Choroid plexus epithelial cell (primary cell): ENCODE results near the gene SPHKAP.

ENCODE experiments used
- DNase-seq: peaks from one replicate; pipeline ENCODE4 v3.0.0-alpha.2; 2010; ENCODE audit warnings: low read depth
- H3K4me3 ChIP-seq: 2 replicates; pipeline ENCODE4 v1.5.1; 2011; ENCODE audit warnings: low read depth, mild to moderate bottlenecking, control low read depth, low read length, moderate library complexity
- TF ChIP-seq, protein P1 (sequence below): conservative IDR thresholded peaks from 2 replicates; pipeline ENCODE4 v1.5.1; 2011; ENCODE audit warnings: low read depth, mild to moderate bottlenecking, control low read depth, inconsistent platforms, low read length, moderate library complexity

Gene SPHKAP

DNA sequence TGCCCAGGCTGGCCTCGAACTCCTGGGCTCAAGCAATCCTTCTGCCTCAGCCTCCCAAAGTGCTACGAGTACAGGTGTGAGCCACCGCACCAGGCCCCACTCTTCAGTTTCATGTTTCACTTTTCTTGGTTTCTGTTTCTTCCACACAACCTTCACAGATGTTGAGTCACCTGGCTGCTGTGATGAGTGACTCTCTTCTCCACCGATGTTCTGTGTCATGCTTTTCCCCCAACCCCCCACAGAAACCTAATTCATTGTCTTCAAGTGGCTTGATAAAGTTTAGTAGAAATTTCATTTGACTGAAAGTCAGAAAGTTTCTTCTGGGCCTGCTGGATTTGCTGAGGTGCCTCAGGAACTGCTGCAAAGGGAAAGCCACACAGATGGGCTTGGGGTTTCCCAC lies 78.5 kb downstream of the SPHKAP start:
- TF ChIP-seq, protein P1, sequence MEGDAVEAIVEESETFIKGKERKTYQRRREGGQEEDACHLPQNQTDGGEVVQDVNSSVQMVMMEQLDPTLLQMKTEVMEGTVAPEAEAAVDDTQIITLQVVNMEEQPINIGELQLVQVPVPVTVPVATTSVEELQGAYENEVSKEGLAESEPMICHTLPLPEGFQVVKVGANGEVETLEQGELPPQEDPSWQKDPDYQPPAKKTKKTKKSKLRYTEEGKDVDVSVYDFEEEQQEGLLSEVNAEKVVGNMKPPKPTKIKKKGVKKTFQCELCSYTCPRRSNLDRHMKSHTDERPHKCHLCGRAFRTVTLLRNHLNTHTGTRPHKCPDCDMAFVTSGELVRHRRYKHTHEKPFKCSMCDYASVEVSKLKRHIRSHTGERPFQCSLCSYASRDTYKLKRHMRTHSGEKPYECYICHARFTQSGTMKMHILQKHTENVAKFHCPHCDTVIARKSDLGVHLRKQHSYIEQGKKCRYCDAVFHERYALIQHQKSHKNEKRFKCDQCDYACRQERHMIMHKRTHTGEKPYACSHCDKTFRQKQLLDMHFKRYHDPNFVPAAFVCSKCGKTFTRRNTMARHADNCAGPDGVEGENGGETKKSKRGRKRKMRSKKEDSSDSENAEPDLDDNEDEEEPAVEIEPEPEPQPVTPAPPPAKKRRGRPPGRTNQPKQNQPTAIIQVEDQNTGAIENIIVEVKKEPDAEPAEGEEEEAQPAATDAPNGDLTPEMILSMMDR = no peak
- no peak for DNase-seq
- no peak overlapping the region for H3K4me3 ChIP-seq

DNA sequence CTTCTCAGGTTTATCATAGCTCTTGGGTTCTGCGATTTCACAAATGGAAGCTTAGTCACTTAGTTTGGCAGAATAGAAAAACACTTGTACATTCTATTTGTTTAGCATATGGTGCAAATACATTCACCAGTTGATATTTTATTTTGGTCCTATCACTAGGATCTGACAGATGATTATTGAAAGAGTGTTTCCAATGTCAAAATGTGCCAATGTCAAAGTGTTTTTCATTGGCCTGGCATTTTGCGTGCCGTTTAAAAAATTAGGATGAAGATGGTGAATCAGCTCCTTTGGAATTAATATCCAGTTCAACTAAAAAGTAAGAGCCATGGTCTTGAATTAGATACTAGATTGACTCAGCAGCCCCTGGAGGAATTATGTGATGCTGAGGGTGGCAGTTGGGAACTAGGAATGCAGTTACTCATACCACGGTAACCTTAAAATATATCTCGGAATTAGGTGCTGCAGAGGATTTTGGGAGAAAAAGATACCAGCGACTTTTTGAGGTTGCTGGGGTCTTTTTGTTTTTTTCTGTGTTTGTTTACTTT lies 87.0 kb downstream of the SPHKAP start:
- TF ChIP-seq, protein P1 = no peak
- no peak overlapping the region for H3K4me3 ChIP-seq
- DNase-seq = no peak

DNA sequence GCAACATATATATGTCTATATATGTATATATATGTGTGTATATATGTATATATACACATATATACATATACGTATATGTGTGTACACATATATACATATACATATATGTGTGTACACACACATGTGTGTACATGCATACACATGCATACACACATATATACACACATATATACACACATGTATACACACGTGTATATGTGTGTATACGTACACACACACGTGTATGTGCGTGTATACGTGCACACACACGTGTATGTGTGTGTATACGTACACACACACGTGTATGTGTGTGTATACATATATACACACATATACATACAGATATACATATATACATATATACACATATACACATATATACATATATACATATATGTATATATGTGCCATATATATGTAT lies 89.4 kb downstream of the SPHKAP start:
- TF ChIP-seq, protein P1 = no peak
- no peak overlapping the region for H3K4me3 ChIP-seq
- DNase-seq = no peak

DNA sequence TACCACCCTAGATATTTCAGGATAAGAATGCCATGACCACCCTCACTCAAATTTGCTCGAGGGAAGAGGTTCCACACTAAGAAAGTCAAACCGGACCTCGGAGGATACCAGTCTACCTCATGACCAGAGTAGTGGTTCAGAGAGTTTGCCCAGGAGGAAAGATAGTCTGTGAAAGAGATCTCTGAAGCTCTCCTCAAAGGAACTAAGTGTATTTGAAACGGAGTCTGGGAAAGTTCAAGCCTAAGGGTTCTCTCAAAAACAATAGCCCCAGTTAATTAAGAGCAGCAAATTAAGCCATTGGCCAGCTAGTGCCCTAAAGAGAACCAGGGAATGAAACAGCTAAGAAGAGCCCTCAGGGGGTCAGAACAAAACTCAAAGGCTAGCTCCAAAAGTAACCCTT lies 94.9 kb downstream of the SPHKAP start:
- TF ChIP-seq, protein P1 = no peak
- DNase-seq = no peak

DNA sequence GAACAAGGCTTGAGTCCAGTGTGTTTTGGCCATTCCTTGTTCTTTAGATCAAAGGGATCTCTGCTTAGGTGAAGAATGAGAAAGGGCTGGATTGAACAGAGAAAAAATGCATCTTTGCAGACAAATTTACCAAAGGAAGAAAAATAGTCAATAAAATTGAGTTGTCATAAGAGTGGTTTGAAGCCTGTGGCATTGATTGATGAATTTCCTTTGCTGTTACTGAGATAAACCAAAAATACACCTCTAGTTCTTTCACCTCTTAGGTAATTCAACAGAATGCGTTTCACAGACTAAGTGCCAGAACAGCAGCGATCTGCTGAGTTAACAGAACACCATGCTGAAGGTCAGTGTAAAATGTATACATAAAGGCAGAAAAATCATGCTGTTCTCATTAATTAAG lies 96.8 kb downstream of the SPHKAP start:
- DNase-seq = no peak
- TF ChIP-seq, protein P1 = no peak
- no peak overlapping the region for H3K4me3 ChIP-seq

More for the DNA sequence above, 94.9 kb downstream of the SPHKAP start:
- no peak overlapping the region for H3K4me3 ChIP-seq

DNA sequence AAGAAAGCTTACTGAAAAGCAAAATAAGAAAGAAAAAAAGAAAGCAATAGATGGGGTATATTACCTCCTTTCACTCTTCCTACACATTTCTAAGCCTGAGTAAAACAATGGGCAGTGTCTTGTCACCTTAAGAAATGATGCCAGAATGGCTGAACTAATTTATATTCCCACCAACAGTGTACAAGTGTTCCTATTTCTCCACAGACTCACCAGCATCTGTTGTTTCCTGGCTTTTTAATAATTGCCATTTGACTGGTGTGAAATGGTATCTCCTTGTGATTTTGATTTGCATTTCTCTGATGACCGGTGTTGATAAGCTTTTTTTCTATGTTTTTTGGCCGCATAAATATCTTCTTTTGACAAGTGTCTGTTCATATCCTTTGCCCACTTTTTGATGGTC lies 98.4 kb downstream of the SPHKAP start:
- TF ChIP-seq, protein P1 = no peak
- DNase-seq = no peak
- no peak overlapping the region for H3K4me3 ChIP-seq

DNA sequence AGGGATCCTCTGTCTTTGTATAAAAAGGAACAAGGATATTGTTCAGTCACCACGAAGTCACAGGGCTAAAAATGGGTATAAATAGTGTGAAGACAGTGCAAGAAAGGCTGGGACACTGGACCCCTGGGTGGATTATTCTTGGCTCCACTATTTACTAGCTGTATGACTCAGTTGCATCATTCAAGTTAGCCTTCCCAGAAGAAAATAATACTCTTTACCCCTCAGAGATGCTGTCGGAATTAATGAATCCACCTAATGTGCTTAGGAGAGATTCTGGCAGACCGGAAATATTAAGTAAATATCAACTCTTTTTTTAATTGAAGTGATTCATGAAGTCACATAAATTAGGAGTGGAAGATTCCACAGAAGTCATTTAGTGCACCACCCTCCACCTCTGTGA lies 98.9 kb downstream of the SPHKAP start:
- DNase-seq = no peak
- TF ChIP-seq, protein P1 = no peak
- H3K4me3 ChIP-seq = no peak overlapping the region
